Neural cell (in vitro differentiated cells): Measurements from ENCODE around the gene NCKAP5. TPM values are rescaled to one million over a fixed set of nuclear protein-coding genes. Genes with fewer than 3 reads are reported as not detected.
A peak's percentile ranks its signal among the peaks of the same experiment; 100 is the strongest.

Source experiments
- H2AFZ ChIP-seq: fragments of 200-600, 300-800 bp; sonication (generic), shearing (Covaris generic); 2 replicates; pipeline ENCODE4 v1.6.0; 2014; ENCODE audit warnings: low read depth, mild to moderate bottlenecking, antibody characterized with exemption, low read length, moderate library complexity
- H3F3A ChIP-seq: fragments of 200-600 bp; shearing (Covaris generic); 2 replicates; pipeline ENCODE4 v1.6.1; 2016; ENCODE audit warnings: mild to moderate bottlenecking, moderate library complexity, mixed read lengths, antibody characterized with exemption, low read length; ENCODE audit not compliant: insufficient read depth, poor library complexity, severe bottlenecking
- H3K27ac ChIP-seq: fragments of 200-600, 300-800 bp; sonication (generic), shearing (Covaris generic); 2 replicates; pipeline ENCODE4 v1.5.1; 2014; ENCODE audit warnings: mild to moderate bottlenecking, low read length, moderate library complexity
- H3K27me3 ChIP-seq: fragments of 300-800, 200-600 bp; sonication (generic), shearing (Covaris generic); 2 replicates; pipeline ENCODE4 v1.6.0; 2014; ENCODE audit warnings: mild to moderate bottlenecking, low read depth, low read length, moderate library complexity; ENCODE audit not compliant: insufficient read depth
- H3K36me3 ChIP-seq: fragments of 300-800, 200-600 bp; sonication (generic), shearing (Covaris generic); 2 replicates; pipeline ENCODE4 v1.5.1; 2014; ENCODE audit warnings: mild to moderate bottlenecking, antibody characterized with exemption, low read length, moderate library complexity; ENCODE audit not compliant: insufficient read depth
- H3K4me2 ChIP-seq: fragments of 300-800, 200-600 bp; sonication (generic), shearing (Covaris generic); 2 replicates; pipeline ENCODE4 v1.6.0; 2014; ENCODE audit warnings: mild to moderate bottlenecking, low read length
- H3K4me3 ChIP-seq: fragments of 300-800, 200-600 bp; sonication (generic), shearing (Covaris generic); 2 replicates; pipeline ENCODE4 v1.5.1; 2014; ENCODE audit warnings: mild to moderate bottlenecking, low read length, moderate library complexity
- H3K79me2 ChIP-seq: fragments of 200-600 bp; shearing (Covaris generic); replicated peaks from 2 replicates; pipeline ENCODE4 v1.6.0; 2014; ENCODE audit warnings: mild to moderate bottlenecking, low read length, moderate library complexity; ENCODE audit not compliant: insufficient read depth
- H3K9ac ChIP-seq: fragments of 300-800, 200-600 bp; sonication (generic), shearing (Covaris generic); 2 replicates; pipeline ENCODE4 v1.6.1; 2016; ENCODE audit warnings: mild to moderate bottlenecking, low read length, mixed read lengths
- H3K9me2 ChIP-seq: fragments of 200-600 bp; shearing (Covaris generic); 2 replicates; pipeline ENCODE4 v1.6.1; 2016; ENCODE audit warnings: mild to moderate bottlenecking, low read length, mixed read lengths; ENCODE audit not compliant: insufficient read depth
- H3K9me3 ChIP-seq: fragments of 200-600, 300-800 bp; sonication (generic), shearing (Covaris generic); 2 replicates; pipeline ENCODE4 v1.6.1; 2016; ENCODE audit warnings: mild to moderate bottlenecking, mixed run types, low read length, moderate library complexity, mixed read lengths
- H4K20me1 ChIP-seq: fragments of 200-600 bp; shearing (Covaris generic); 2 replicates; pipeline ENCODE4 v1.6.1; 2016; ENCODE audit warnings: mild to moderate bottlenecking, mixed run types; ENCODE audit not compliant: insufficient read depth
- CTCF ChIP-seq: fragments of 450-650 bp; IDR thresholded peaks from 2 replicates; pipeline ENCODE4 v1.5.1; 2014; ENCODE audit warnings: antibody characterized with exemption, mild to moderate bottlenecking, moderate library complexity; ENCODE audit not compliant: poor library complexity, severe bottlenecking
- EP300 ChIP-seq: fragments of 450-650 bp; conservative IDR thresholded peaks from 2 replicates; pipeline ENCODE4 v1.6.1; 2014; ENCODE audit warnings: antibody characterized with exemption, mild to moderate bottlenecking, moderate library complexity; ENCODE audit not compliant: poor library complexity, severe bottlenecking
- EZH2 ChIP-seq: fragments of 200-600, 300-800 bp; shearing (Covaris generic), sonication (generic); IDR thresholded peaks from 2 replicates; pipeline ENCODE4 v1.6.1; 2014; ENCODE audit warnings: antibody characterized with exemption, low read length, borderline replicate concordance, mild to moderate bottlenecking; ENCODE audit not compliant: insufficient read depth, poor library complexity, severe bottlenecking
- POLR2AphosphoS5 ChIP-seq: IDR thresholded peaks from 2 replicates; pipeline ENCODE4 v1.6.1; 2012
- RAD21 ChIP-seq: fragments of 450-650 bp; conservative IDR thresholded peaks from 2 replicates; pipeline ENCODE4 v1.6.1; 2014; ENCODE audit warnings: antibody characterized with exemption, mild to moderate bottlenecking, moderate library complexity
- REST ChIP-seq: IDR thresholded peaks from 2 replicates; pipeline ENCODE4 v1.6.1; 2012; ENCODE audit warnings: borderline replicate concordance
- TAF1 ChIP-seq: IDR thresholded peaks from 2 replicates; pipeline ENCODE4 v1.6.1; 2012; ENCODE audit warnings: low read depth
- polyA plus RNA-seq: library from polyadenylated mRNA; depleted of rRNA; stranded (reverse); fragments of >200 nt; gene quantifications from 2 replicates; pipeline ENCODE4 v1.2.3, GENCODE V29; 2014

The NCKAP5 gene
- polyA plus RNA-seq, 1 donor from 2014 or later = 2.4 TPM

- H3K4me3 ChIP-seq = no peak overlapping the region
- no peaks in the 10 kb centered on the region for H4K20me1 ChIP-seq
- no peaks in the 10 kb centered on the region for H3K36me3 ChIP-seq
- no peak for TF ChIP-seq REST
- no peak for TF ChIP-seq TAF1
- no peak for TF ChIP-seq CTCF
- no peak for TF ChIP-seq EP300
- no peak for TF ChIP-seq POLR2AphosphoS5
- no peak for TF ChIP-seq EZH2
- TF ChIP-seq RAD21 = no peak
- H3K79me2 ChIP-seq = no peaks in the 10 kb centered on the region
- no peak overlapping the region for H3K27ac ChIP-seq
- H3F3A ChIP-seq = no peaks in the 10 kb centered on the region
- H3K9ac ChIP-seq = no peak overlapping the region
- no peaks in the 10 kb centered on the region for H3K27me3 ChIP-seq
- H3K4me2 ChIP-seq = no peak overlapping the region
- peaks cover 6% of the 10 kb centered on the region for H3K9me3 ChIP-seq
- H2AFZ ChIP-seq = no peak overlapping the region
- no peaks in the 10 kb centered on the region for H3K9me2 ChIP-seq
Observed at GRCh38 chr2:133344849-133345248, 223.4 kb downstream of the NCKAP5 start.

GRCh38 chr2:133343018-133343352 lies 225.3 kb downstream of the NCKAP5 start:
- Histone ChIP-seq H3K9ac (no peak overlapping the region), H3K9me3 (no peaks in the 10 kb centered on the region), H4K20me1 (no peaks in the 10 kb centered on the region), H3K27ac (peak overlapping the region; percentile 7), H3K9me2 (no peaks in the 10 kb centered on the region), H3K36me3 (no peaks in the 10 kb centered on the region), H3F3A (no peaks in the 10 kb centered on the region), H3K27me3 (no peaks in the 10 kb centered on the region), H3K79me2 (no peaks in the 10 kb centered on the region), H3K4me2 (no peak overlapping the region), H3K4me3 (peak overlapping the region; percentile 2), H2AFZ (no peak overlapping the region)
- TF ChIP-seq REST = no peak
- TF ChIP-seq EP300 = peak; percentile 48
- TF ChIP-seq POLR2AphosphoS5 = peak; percentile 91
- TF ChIP-seq RAD21 = peak; percentile 11
- no peak for TF ChIP-seq TAF1
